B cell (primary cell): Measurements from ENCODE around the gene ASIC3.
"Not testable (repeated sequence)": the region's sequence is repeated elsewhere in the genome, so short reads cannot be mapped to it uniquely, and the experiment has no call there.

ENCODE experiments used
- EZH2 ChIP-seq: IDR thresholded peaks from 2 replicates; pipeline ENCODE4 v1.6.1; 2012; ENCODE audit warnings: borderline replicate concordance, low read depth, mild to moderate bottlenecking, moderate library complexity, low read length; ENCODE audit not compliant: insufficient read depth, poor library complexity, severe bottlenecking
- TF ChIP-seq, protein P1 (sequence below): fragments of 200-600 bp; IDR thresholded peaks from one replicate; pipeline ENCODE4 v1.8.0; 2022; ENCODE audit warnings: antibody characterized with exemption, mild to moderate bottlenecking

DNA sequence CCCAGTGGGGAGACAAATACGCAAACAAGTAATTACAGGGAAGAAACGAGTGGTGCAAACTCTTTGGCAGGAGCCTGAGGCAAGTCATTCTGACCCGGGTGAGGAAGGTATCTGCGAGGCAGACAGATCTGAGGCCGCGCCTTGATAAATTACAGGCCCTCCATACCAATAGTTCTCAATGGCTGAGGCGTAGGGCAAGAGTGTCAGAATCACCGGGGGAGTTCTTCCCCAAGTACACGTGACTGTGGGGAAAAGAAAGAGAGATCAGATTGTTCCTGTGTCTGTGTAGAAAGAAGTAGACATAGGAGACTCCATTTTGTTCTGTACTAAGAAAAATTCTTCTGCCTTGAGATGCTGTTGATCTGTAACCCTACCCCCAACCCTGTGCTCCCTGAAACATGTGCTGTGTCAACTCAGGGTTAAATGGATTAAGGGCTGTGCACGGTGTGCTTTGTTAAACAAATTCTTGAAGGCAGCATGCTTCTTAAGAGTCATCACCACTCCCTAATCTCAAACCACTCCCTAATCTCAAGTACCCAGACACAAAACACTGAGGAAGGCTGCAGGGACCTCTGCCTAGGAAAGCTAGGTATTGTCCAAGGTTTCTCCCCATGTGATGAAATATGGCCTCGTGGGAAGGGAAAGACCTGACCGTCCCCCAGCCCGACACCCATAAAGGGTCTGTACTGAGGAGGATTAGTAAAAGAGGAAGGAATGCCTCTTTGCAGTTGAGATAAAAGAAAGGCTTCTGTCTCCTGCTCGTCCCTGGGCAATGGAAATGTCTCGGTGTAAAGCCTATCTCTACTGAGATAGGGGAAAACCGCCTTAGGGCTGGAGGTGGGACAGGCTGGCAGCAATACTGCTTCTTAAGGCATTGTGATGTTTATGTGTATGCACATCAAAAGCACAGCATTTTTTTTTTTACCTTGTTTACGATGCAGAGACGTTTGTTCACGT, 21.3 kb upstream of the ASIC3 start:
- TF ChIP-seq, protein P1, sequence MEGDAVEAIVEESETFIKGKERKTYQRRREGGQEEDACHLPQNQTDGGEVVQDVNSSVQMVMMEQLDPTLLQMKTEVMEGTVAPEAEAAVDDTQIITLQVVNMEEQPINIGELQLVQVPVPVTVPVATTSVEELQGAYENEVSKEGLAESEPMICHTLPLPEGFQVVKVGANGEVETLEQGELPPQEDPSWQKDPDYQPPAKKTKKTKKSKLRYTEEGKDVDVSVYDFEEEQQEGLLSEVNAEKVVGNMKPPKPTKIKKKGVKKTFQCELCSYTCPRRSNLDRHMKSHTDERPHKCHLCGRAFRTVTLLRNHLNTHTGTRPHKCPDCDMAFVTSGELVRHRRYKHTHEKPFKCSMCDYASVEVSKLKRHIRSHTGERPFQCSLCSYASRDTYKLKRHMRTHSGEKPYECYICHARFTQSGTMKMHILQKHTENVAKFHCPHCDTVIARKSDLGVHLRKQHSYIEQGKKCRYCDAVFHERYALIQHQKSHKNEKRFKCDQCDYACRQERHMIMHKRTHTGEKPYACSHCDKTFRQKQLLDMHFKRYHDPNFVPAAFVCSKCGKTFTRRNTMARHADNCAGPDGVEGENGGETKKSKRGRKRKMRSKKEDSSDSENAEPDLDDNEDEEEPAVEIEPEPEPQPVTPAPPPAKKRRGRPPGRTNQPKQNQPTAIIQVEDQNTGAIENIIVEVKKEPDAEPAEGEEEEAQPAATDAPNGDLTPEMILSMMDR = not testable (repeated sequence)
- TF ChIP-seq EZH2 = not testable (repeated sequence)
